H1 (cell line): Measurements from ENCODE around the gene UNC5B. TPM values are rescaled to one million over a fixed set of nuclear protein-coding genes. Genes with fewer than 3 reads are reported as not detected.
A peak's percentile ranks its signal among the peaks of the same experiment; 100 is the strongest.

ENCODE experiments used
- BCL11A ChIP-seq, 2 experiments: IDR thresholded peaks; one replicate each; pipeline ENCODE4 v1.6.1; 2011; ENCODE audit warnings: low read depth in 2 of 2, low read length in 2 of 2, mild to moderate bottlenecking in 2 of 2
- CBX5 ChIP-seq: fragments of 300-800, 300-1000 bp; sonication (generic); IDR thresholded peaks from 2 replicates; pipeline ENCODE4 v1.7.1; 2016; ENCODE audit warnings: antibody characterized with exemption, low read length, low read depth
- CHD1 ChIP-seq: IDR thresholded peaks from 2 replicates; pipeline ENCODE4 v1.6.1; 2012; ENCODE audit warnings: low read depth, low read length, improper control_type of control experiment
- CHD2 ChIP-seq: IDR thresholded peaks from 2 replicates; pipeline ENCODE4 v1.6.1; 2012; ENCODE audit warnings: low read length, improper control_type of control experiment
- EZH2 ChIP-seq: fragments of 200-600 bp; sonication (generic); IDR thresholded peaks from 2 replicates; pipeline ENCODE4 v1.7.1; 2012; ENCODE audit warnings: low read depth, mild to moderate bottlenecking, moderate library complexity, low read length, inconsistent platforms; ENCODE audit not compliant: severe bottlenecking
- FOSL1 ChIP-seq: IDR thresholded peaks from 2 replicates; pipeline ENCODE4 v1.6.1; 2011; ENCODE audit warnings: mild to moderate bottlenecking, low read depth, low read length, moderate library complexity; ENCODE audit not compliant: insufficient read depth
- KDM4A ChIP-seq: IDR thresholded peaks from one replicate; pipeline ENCODE4 v1.7.1; 2012; ENCODE audit warnings: low read depth, mild to moderate bottlenecking, moderate library complexity, low read length, inconsistent platforms; ENCODE audit not compliant: severe bottlenecking
- RAD21 ChIP-seq, 2 experiments: IDR thresholded peaks in 1 of 2; conservative IDR thresholded peaks in 1 of 2; 2 replicates each; pipeline ENCODE4 v1.6.1; 2011; ENCODE audit warnings: low read depth in 2 of 2, low read length in 2 of 2, improper control_type of control experiment in 1 of 2, inconsistent platforms in 1 of 2, mild to moderate bottlenecking in 1 of 2, moderate library complexity in 1 of 2
- RXRA ChIP-seq: IDR thresholded peaks from 2 replicates; pipeline ENCODE4 v1.6.1; 2011; ENCODE audit warnings: low read depth, mild to moderate bottlenecking, low read length, moderate library complexity; ENCODE audit not compliant: insufficient read depth
- SIN3A ChIP-seq, 2 experiments: IDR thresholded peaks in 1 of 2; conservative IDR thresholded peaks in 1 of 2; 2 replicates each; pipeline ENCODE4 v1.6.1; 2011 to 2012; ENCODE audit warnings: low read length in 2 of 2, improper control_type of control experiment in 1 of 2, low read depth in 1 of 2, mild to moderate bottlenecking in 1 of 2
- SUZ12 ChIP-seq: fragments of 200-600 bp; sonication (generic); IDR thresholded peaks from 2 replicates; pipeline ENCODE4 v1.6.1; 2012; ENCODE audit warnings: mild to moderate bottlenecking, inconsistent platforms, low read length, moderate library complexity, mixed read lengths
- polyA plus RNA-seq, 7 experiments: library from polyadenylated mRNA; depleted of rRNA in 3 of 7; stranded (reverse) in 5 of 7; unstranded in 2 of 7; fragments of >200 nt in 5 of 7; fragments of 200-250 nt in 2 of 7; gene quantifications; 1 replicate in 5 of 7; 2 replicates in 1 of 7; 4 replicates in 1 of 7; pipeline versions ENCODE4 v1.2.1 to v1.2.3, GENCODE V29; 2011 to 2013; ENCODE audit warnings: missing spikeins in 2 of 7, mixed read lengths in 2 of 7
- total RNA-seq: library from RNA; stranded (reverse); fragmentation: NEBNext Ultra II Directional; extraction: Animal tissue kit (Norgen Biotek cat#: 25700); gene quantifications from 2 replicates; pipeline ENCODE4 v1.2.1, GENCODE V29; 2021
- TF ChIP-seq, protein P1 (sequence below): IDR thresholded peaks from 2 replicates; pipeline ENCODE4 v1.6.1; 2011; ENCODE audit warnings: low read depth, mild to moderate bottlenecking, low read length; ENCODE audit not compliant: insufficient read depth
- TF ChIP-seq, protein P2 (sequence below), 3 experiments: IDR thresholded peaks; 1 replicate in 2 of 3; 2 replicates in 1 of 3; pipeline versions ENCODE4 v1.5.1 to v1.6.1; 2011; ENCODE audit warnings: low read length in 3 of 3, mild to moderate bottlenecking in 3 of 3, inconsistent platforms in 2 of 3, low read depth in 1 of 3, moderate library complexity in 1 of 3; ENCODE audit not compliant: insufficient read depth in 1 of 3; ENCODE audit errors: control extremely low read depth in 1 of 3

Gene UNC5B
- total and polyA plus RNA-seq, 2 of the 8 experiments (the other 6 are each of a cell fraction or from before 2014, with no cell fraction given) = 27.9 to 31.8 TPM

DNA sequence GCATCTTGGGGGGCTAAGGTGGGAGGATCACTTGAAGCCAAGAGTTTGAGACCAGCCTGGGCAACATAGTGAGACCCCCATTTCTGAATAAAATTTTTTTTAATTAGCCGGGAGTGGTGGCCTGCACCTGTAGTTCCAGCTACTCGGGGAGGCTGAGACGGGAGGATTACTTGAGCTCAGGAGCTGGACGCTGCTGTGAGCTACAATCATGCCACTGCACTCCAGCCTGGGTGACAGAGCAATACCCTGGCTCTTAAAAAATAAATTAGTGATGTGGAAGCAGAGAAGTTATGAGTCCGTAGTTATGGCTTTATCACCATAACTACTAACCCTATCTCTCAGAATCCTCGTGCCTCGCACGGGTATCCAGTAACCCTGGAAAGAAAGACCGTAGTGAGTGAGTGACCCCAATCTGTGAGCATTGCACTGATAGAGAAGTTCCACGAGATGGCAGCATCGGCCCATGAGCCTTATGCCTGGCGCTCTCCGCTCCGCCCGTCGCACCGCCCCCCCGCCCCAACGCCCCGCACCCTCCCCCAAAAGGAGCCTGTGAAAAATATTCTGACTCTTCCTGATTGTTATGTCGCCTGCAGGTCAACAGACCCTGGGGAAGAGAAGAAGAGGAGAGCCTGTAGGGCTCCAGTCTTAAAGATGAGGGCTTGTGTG lies 101.8 kb downstream of the UNC5B start (continued):
- TF ChIP-seq CBX5 (no peak), CHD1 (no peak), RXRA (no peak), SUZ12 (no peak), FOSL1 (no peak), RAD21 (IDR thresholded peaks at IDR 0.05 in 1 of 2, conservative IDR thresholded peaks at IDR 0.05 in 1 of 2; ENCODE audit: low read depth in 2 of 2, low read length in 2 of 2) (peak; percentile 84 to 85), BCL11A (IDR thresholded peaks at IDR 0.05; ENCODE audit: low read depth in 2 of 2, low read length in 2 of 2) (no peak), CHD2 (no peak), EZH2 (no peak), SIN3A (conservative IDR thresholded peaks at IDR 0.05 in 1 of 2, IDR thresholded peaks at IDR 0.05 in 1 of 2; ENCODE audit: low read depth in 1 of 2, low read length in 2 of 2) (peak in 1 of 2 experiments; percentile 32; a peak in 1 of 4 replicates), KDM4A (peak; percentile 36)
- TF ChIP-seq, protein P1, sequence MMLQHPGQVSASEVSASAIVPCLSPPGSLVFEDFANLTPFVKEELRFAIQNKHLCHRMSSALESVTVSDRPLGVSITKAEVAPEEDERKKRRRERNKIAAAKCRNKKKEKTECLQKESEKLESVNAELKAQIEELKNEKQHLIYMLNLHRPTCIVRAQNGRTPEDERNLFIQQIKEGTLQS = no peak
- TF ChIP-seq, protein P2, sequence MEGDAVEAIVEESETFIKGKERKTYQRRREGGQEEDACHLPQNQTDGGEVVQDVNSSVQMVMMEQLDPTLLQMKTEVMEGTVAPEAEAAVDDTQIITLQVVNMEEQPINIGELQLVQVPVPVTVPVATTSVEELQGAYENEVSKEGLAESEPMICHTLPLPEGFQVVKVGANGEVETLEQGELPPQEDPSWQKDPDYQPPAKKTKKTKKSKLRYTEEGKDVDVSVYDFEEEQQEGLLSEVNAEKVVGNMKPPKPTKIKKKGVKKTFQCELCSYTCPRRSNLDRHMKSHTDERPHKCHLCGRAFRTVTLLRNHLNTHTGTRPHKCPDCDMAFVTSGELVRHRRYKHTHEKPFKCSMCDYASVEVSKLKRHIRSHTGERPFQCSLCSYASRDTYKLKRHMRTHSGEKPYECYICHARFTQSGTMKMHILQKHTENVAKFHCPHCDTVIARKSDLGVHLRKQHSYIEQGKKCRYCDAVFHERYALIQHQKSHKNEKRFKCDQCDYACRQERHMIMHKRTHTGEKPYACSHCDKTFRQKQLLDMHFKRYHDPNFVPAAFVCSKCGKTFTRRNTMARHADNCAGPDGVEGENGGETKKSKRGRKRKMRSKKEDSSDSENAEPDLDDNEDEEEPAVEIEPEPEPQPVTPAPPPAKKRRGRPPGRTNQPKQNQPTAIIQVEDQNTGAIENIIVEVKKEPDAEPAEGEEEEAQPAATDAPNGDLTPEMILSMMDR (IDR thresholded peaks at IDR 0.05; ENCODE audit: control extremely low read depth in 1 of 3, insufficient read depth in 1 of 3, low read depth in 1 of 3, low read length in 3 of 3) = peak; percentile 69 to 81 (median 79)
- TF ChIP-seq, all 59 proteins: peak for 6
